Keratinocyte (primary cell): ENCODE results near the gene NOX4.
"Not testable (repeated sequence)": the region's sequence is repeated elsewhere in the genome, so short reads cannot be mapped to it uniquely, and the experiment has no call there.

Source experiments
- EZH2 ChIP-seq: IDR thresholded peaks from one replicate; pipeline ENCODE4 v1.6.1; 2012; ENCODE audit warnings: inconsistent platforms, mild to moderate bottlenecking, low read length, moderate library complexity
- TF ChIP-seq, protein P1 (sequence below), 3 experiments: IDR thresholded peaks in 1 of 3; conservative IDR thresholded peaks in 1 of 3; optimal IDR thresholded peaks in 1 of 3; 2 replicates in 2 of 3; 3 replicates in 1 of 3; pipeline versions ENCODE3 to v1.5.1; 2011; ENCODE audit warnings: low read length in 3 of 3, mild to moderate bottlenecking in 3 of 3, moderate library complexity in 2 of 3, control low read depth in 1 of 3, inconsistent platforms in 1 of 3; ENCODE audit not compliant: insufficient read depth in 2 of 3; ENCODE audit errors: extremely low read depth in 1 of 3

DNA sequence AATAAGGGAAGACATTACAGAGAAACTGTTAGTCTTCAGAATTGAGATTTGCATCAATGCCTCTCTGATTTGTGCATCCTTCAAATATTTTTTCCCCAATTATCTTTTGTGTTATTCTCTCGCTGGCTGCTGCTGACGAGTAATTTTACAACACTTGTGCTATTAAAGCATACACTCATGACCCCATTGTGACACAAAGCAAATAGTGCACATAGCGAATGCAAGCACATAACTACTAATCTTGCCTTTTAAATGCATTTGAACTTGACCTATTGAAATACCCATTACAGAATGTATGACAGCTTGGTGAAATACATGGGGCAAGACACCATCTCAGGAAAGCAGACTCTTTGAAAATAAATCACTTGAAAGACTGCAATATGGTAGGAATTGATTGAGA lies 180.6 kb downstream of the NOX4 start:
- TF ChIP-seq, protein P1, sequence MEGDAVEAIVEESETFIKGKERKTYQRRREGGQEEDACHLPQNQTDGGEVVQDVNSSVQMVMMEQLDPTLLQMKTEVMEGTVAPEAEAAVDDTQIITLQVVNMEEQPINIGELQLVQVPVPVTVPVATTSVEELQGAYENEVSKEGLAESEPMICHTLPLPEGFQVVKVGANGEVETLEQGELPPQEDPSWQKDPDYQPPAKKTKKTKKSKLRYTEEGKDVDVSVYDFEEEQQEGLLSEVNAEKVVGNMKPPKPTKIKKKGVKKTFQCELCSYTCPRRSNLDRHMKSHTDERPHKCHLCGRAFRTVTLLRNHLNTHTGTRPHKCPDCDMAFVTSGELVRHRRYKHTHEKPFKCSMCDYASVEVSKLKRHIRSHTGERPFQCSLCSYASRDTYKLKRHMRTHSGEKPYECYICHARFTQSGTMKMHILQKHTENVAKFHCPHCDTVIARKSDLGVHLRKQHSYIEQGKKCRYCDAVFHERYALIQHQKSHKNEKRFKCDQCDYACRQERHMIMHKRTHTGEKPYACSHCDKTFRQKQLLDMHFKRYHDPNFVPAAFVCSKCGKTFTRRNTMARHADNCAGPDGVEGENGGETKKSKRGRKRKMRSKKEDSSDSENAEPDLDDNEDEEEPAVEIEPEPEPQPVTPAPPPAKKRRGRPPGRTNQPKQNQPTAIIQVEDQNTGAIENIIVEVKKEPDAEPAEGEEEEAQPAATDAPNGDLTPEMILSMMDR (optimal IDR thresholded peaks at IDR 0.05 in 1 of 3, IDR thresholded peaks at IDR 0.05 in 1 of 3, conservative IDR thresholded peaks at IDR 0.05 in 1 of 3; ENCODE audit: extremely low read depth in 1 of 3, insufficient read depth in 2 of 3, low read length in 3 of 3), result not testable (repeated sequence)
- TF ChIP-seq EZH2, result not testable (repeated sequence)
